ENCODE measurements around the gene PLIN5.

PLIN5 gene

GRCh38 chr19:4504891-4505569 lies 30.0 kb downstream of the PLIN5 start:
- DNase-seq (ENCODE audit: low read depth in 2 of 2) = no peak

GRCh38 chr19:4504297-4504701 lies 30.7 kb downstream of the PLIN5 start:
- no peak for DNase-seq (ENCODE audit: low read depth in 2 of 2)

GRCh38 chr19:4503825-4504170 lies 31.2 kb downstream of the PLIN5 start:
- no peak for DNase-seq (ENCODE audit: low read depth in 2 of 2)

- no peak for DNase-seq (ENCODE audit: low read depth in 2 of 2)
Measured at GRCh38 chr19:4503132-4503824, 31.7 kb downstream of the PLIN5 start.

- DNase-seq (ENCODE audit: low read depth in 2 of 2) = no peak
Measured at GRCh38 chr19:4502282-4503131, 32.5 kb downstream of the PLIN5 start.

- DNase-seq (ENCODE audit: low read depth in 2 of 2) = no peak
Measured at GRCh38 chr19:4501691-4502090, 33.3 kb downstream of the PLIN5 start.

- no peak for DNase-seq (ENCODE audit: low read depth in 2 of 2)
Measured at GRCh38 chr19:4500841-4501591, 34.0 kb downstream of the PLIN5 start.

GRCh38 chr19:4499855-4500254 lies 35.2 kb downstream of the PLIN5 start:
- DNase-seq (ENCODE audit: low read depth in 2 of 2) = no peak

- no peak for DNase-seq (ENCODE audit: low read depth in 2 of 2)
Measured at GRCh38 chr19:4499318-4499717, 35.7 kb downstream of the PLIN5 start.

GRCh38 chr19:4498694-4499093 lies 36.3 kb downstream of the PLIN5 start:
- DNase-seq (ENCODE audit: low read depth in 2 of 2) = no peak

GRCh38 chr19:4497770-4498389 lies 37.1 kb downstream of the PLIN5 start:
- no peak for DNase-seq (ENCODE audit: low read depth in 2 of 2)

GRCh38 chr19:4496304-4496703 lies 38.7 kb downstream of the PLIN5 start:
- no peak for DNase-seq (ENCODE audit: low read depth in 2 of 2)

GRCh38 chr19:4495471-4495870 lies 39.6 kb downstream of the PLIN5 start:
- no peak for DNase-seq (ENCODE audit: low read depth in 2 of 2)

- DNase-seq (ENCODE audit: low read depth in 2 of 2) = no peak
Measured at GRCh38 chr19:4494691-4495064, 40.3 kb downstream of the PLIN5 start.

- no peak for DNase-seq (ENCODE audit: low read depth in 2 of 2)
Measured at GRCh38 chr19:4493929-4494690, 40.9 kb downstream of the PLIN5 start.

GRCh38 chr19:4493104-4493928 lies 41.7 kb downstream of the PLIN5 start:
- DNase-seq (ENCODE audit: low read depth in 2 of 2) = no peak

- no peak for DNase-seq (ENCODE audit: low read depth in 2 of 2)
Measured at GRCh38 chr19:4492337-4493103, 42.5 kb downstream of the PLIN5 start.

GRCh38 chr19:4491446-4491845 lies 43.6 kb downstream of the PLIN5 start:
- DNase-seq (ENCODE audit: low read depth in 2 of 2) = no peak

GRCh38 chr19:4488496-4488895 lies 46.5 kb downstream of the PLIN5 start:
- DNase-seq (ENCODE audit: low read depth in 2 of 2) = no peak
